Astrocyte (in vitro differentiated cells and primary cell): ENCODE data around the gene MTA2. TPM values are rescaled to one million over a fixed set of nuclear protein-coding genes. Genes with fewer than 3 reads are reported as not detected.
"Not testable (repeated sequence)": the region's sequence is repeated elsewhere in the genome, so short reads cannot be mapped to it uniquely, and the experiment has no call there.

Experiments used
- DNase-seq: peaks from one replicate; pipeline ENCODE4 v3.0.0-alpha.2; 2010; ENCODE audit warnings: low read depth
- FAIRE-seq: peaks from 2 replicates; lab custom pipeline; 2011; peaks lifted over from hg19 to GRCh38; lab: Jason Lieb, UNC
- H2AFZ ChIP-seq: 2 replicates; pipeline ENCODE4 v1.6.0; 2012; ENCODE audit warnings: low read depth, low read length, inconsistent platforms
- H3K27ac ChIP-seq: 2 replicates; pipeline ENCODE4 v1.5.1; 2011; ENCODE audit warnings: low read depth, low read length, inconsistent platforms
- H3K27me3 ChIP-seq: 2 replicates; pipeline ENCODE4 v1.6.0; 2011; ENCODE audit warnings: low read length, inconsistent platforms; ENCODE audit not compliant: insufficient read depth
- H3K36me3 ChIP-seq: 2 replicates; pipeline ENCODE4 v1.5.1; 2011; ENCODE audit warnings: low read length, inconsistent platforms; ENCODE audit not compliant: insufficient read depth
- H3K4me1 ChIP-seq: 2 replicates; pipeline ENCODE4 v1.5.1; 2011; ENCODE audit warnings: low read length, inconsistent platforms; ENCODE audit not compliant: insufficient read depth
- H3K4me2 ChIP-seq: 2 replicates; pipeline ENCODE4 v1.6.0; 2012; ENCODE audit warnings: low read length, inconsistent platforms
- H3K4me3 ChIP-seq: 2 replicates; pipeline ENCODE4 v1.5.1; 2011; ENCODE audit warnings: low read depth, mild to moderate bottlenecking, low read length, inconsistent platforms; ENCODE audit not compliant: insufficient read depth
- H3K79me2 ChIP-seq: 2 replicates; pipeline ENCODE4 v1.6.0; 2012; ENCODE audit warnings: mild to moderate bottlenecking, low read length, inconsistent platforms; ENCODE audit not compliant: insufficient read depth
- H3K9ac ChIP-seq: 2 replicates; pipeline ENCODE4 v1.6.0; 2012; ENCODE audit warnings: mild to moderate bottlenecking, low read length, inconsistent platforms
- H3K9me3 ChIP-seq: 2 replicates; pipeline ENCODE4 v1.5.1; 2012; ENCODE audit warnings: low read depth, mild to moderate bottlenecking, low read length, inconsistent platforms; ENCODE audit not compliant: insufficient read depth
- H4K20me1 ChIP-seq: 2 replicates; pipeline ENCODE4 v1.6.0; 2012; ENCODE audit warnings: low read length, inconsistent platforms; ENCODE audit not compliant: insufficient read depth
- H3K27ac Mint-ChIP-seq: one replicate; pipeline ENCODE4 v1.8.0; 2021; ENCODE audit warnings: mild to moderate bottlenecking, mixed read lengths; ENCODE audit not compliant: unreplicated experiment
- H3K27me3 Mint-ChIP-seq: one replicate; pipeline ENCODE4 v1.8.0; 2021; ENCODE audit warnings: low read depth, mixed read lengths; ENCODE audit not compliant: unreplicated experiment
- H3K36me3 Mint-ChIP-seq: one replicate; pipeline ENCODE4 v1.8.0; 2021; ENCODE audit warnings: low read depth, mixed read lengths; ENCODE audit not compliant: unreplicated experiment
- H3K4me1 Mint-ChIP-seq: one replicate; pipeline ENCODE4 v1.8.0; 2021; ENCODE audit warnings: low read depth, mixed read lengths; ENCODE audit not compliant: unreplicated experiment
- H3K4me3 Mint-ChIP-seq: one replicate; pipeline ENCODE4 v1.8.0; 2021; ENCODE audit warnings: mild to moderate bottlenecking, moderate library complexity, mixed read lengths; ENCODE audit not compliant: unreplicated experiment
- H3K9me3 Mint-ChIP-seq: one replicate; pipeline ENCODE4 v1.8.0; 2021; ENCODE audit warnings: mild to moderate bottlenecking, mixed read lengths; ENCODE audit not compliant: unreplicated experiment
- EZH2 ChIP-seq: IDR thresholded peaks from 2 replicates; pipeline ENCODE4 v1.6.1; 2012; ENCODE audit warnings: mild to moderate bottlenecking, low read length, inconsistent platforms; ENCODE audit not compliant: insufficient read depth
- total RNA-seq: library from RNA; stranded (reverse); gene quantifications from 2 replicates; pipeline ENCODE4 v1.2.1, GENCODE V29; 2021
- TF ChIP-seq, protein P1 (sequence below): IDR thresholded peaks from 2 replicates; pipeline ENCODE4 v1.5.1; 2011; ENCODE audit warnings: low read depth, mild to moderate bottlenecking, inconsistent platforms, low read length, moderate library complexity; ENCODE audit not compliant: insufficient read depth

The MTA2 gene
- total RNA-seq, 1 donor from 2014 or later, result 136 TPM

DNA sequence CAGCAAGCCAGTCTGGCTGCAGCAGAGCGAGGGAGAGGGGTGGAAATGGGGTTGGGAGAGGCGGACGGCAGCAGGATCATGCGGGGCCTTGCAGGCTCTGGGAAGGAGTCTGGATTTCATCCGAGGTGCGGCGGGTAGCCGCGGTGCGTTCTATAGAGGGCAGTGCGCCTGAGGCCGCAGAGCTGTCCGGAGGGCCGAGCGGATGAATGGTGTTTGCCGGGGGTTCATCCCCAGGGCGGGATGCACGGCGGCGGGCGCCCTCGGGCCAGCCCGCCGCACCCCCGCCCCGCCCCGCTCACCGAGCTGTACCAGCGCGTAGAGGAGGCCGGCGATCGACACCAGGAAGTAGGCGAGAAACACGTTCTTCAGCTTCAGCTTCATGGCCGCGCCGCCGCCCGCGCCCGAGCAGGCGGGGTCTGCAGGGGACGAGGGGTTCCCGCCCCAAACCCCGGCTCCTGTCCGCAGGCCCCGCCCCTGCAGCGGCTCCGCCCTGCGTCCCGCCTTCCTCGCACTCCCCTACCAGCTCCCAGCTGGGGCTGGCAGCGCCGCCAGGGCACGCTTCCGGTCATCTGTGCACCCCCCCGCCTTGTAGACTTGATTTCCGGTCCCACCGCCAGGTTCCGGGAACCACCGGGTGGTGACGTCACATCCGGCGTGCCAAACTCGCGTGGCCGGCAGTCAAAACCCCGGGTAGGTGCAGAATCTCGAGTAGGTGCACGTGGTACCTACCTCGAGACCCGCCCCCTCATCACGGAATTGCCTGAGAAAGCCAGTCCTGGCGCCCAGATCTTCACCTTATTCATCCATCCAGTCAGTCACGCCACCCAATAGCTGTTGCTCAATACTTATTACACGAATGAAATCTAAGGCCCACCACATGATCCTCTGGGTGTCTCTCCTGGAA, 20.2 kb upstream of the MTA2 start, which contains the start of gene B3GAT3:
B3GAT3 (minus strand) TSS at position 420 of the 904 bp plus-strand sequence; CDS start at position 381, 39 bp downstream.
- H3K4me3 Mint-ChIP-seq, result peak within 1 kb of the TSS; percentile 93
- H3K4me1 ChIP-seq, result peaks cover 12% of the 10 kb centered on the region
- H3K36me3 ChIP-seq, result peaks cover 18% of the 10 kb centered on the region
- TF ChIP-seq, protein P1, sequence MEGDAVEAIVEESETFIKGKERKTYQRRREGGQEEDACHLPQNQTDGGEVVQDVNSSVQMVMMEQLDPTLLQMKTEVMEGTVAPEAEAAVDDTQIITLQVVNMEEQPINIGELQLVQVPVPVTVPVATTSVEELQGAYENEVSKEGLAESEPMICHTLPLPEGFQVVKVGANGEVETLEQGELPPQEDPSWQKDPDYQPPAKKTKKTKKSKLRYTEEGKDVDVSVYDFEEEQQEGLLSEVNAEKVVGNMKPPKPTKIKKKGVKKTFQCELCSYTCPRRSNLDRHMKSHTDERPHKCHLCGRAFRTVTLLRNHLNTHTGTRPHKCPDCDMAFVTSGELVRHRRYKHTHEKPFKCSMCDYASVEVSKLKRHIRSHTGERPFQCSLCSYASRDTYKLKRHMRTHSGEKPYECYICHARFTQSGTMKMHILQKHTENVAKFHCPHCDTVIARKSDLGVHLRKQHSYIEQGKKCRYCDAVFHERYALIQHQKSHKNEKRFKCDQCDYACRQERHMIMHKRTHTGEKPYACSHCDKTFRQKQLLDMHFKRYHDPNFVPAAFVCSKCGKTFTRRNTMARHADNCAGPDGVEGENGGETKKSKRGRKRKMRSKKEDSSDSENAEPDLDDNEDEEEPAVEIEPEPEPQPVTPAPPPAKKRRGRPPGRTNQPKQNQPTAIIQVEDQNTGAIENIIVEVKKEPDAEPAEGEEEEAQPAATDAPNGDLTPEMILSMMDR, result no peak
- no peak for TF ChIP-seq EZH2
- peak within 1 kb of the TSS; percentile 44 for H3K27ac ChIP-seq
- peaks cover 8% of the 10 kb centered on the region for H3K4me1 Mint-ChIP-seq
- H3K9me3 ChIP-seq, result no peaks in the 10 kb centered on the region
- H3K79me2 ChIP-seq, result peaks cover 14% of the 10 kb centered on the region
- H3K27me3 Mint-ChIP-seq, result no peaks in the 10 kb centered on the region
- H3K27ac Mint-ChIP-seq, result peak within 1 kb of the TSS; percentile 96
- FAIRE-seq, result no peak
- peaks cover 6% of the 10 kb centered on the region for H3K36me3 Mint-ChIP-seq
- H3K9ac ChIP-seq, result peak within 1 kb of the TSS; percentile 89
- peak within 1 kb of the TSS; percentile 93 for H3K4me2 ChIP-seq
- H3K9me3 Mint-ChIP-seq, result no peaks in the 10 kb centered on the region
- peak within 1 kb of the TSS; percentile 82 for H3K4me3 ChIP-seq
- H4K20me1 ChIP-seq, result no peaks in the 10 kb centered on the region
- H3K27me3 ChIP-seq, result no peaks in the 10 kb centered on the region
- H2AFZ ChIP-seq, result peak within 1 kb of the TSS; percentile 44
- DNase-seq, result peak; percentile 97

DNA sequence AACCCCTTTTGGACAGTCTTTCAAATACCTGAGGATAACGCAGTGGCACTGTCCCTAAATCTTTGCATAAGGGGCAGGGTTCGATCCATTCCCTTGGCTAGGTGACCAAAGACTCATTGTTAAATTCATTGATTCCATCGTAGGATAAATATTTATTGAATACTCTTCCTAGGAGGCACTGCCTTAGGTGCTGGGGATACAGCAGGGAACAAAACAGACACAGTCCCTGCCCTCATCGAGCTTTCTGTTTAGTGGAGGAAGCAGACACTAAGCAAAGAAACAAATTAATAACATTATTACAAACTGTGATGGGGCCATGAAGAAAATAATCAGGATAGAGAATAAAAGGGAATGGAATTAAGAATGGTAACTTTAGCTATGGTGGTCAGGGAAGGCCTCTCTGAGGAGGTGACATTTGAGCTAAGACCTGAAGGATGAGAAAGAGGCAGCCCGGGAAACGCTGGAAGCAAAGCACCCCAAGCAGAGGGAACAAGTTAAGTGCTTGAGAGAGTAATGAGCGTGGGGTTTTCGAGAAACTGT, 19.4 kb upstream of the MTA2 start:
- Mint-ChIP-seq H3K27me3 (no peaks in the 10 kb centered on the region), H3K4me3 (peak overlapping the region; percentile 93), H3K36me3 (peaks cover 4% of the 10 kb centered on the region), H3K9me3 (no peaks in the 10 kb centered on the region), H3K27ac (peak overlapping the region; percentile 96), H3K4me1 (peaks cover 8% of the 10 kb centered on the region)
- Histone ChIP-seq H3K36me3 (peaks cover 12% of the 10 kb centered on the region), H3K27me3 (no peaks in the 10 kb centered on the region), H3K79me2 (peaks cover 14% of the 10 kb centered on the region), H3K27ac (peak overlapping the region; percentile 44), H2AFZ (peak overlapping the region; percentile 34), H3K4me1 (peaks cover 12% of the 10 kb centered on the region), H3K9ac (peak overlapping the region; percentile 89), H3K9me3 (no peaks in the 10 kb centered on the region), H4K20me1 (no peaks in the 10 kb centered on the region), H3K4me3 (peak overlapping the region; percentile 82), H3K4me2 (peak overlapping the region; percentile 93)
- no peak for DNase-seq
- TF ChIP-seq, protein P1, result no peak
- no peak for TF ChIP-seq EZH2
- no peak for FAIRE-seq

DNA sequence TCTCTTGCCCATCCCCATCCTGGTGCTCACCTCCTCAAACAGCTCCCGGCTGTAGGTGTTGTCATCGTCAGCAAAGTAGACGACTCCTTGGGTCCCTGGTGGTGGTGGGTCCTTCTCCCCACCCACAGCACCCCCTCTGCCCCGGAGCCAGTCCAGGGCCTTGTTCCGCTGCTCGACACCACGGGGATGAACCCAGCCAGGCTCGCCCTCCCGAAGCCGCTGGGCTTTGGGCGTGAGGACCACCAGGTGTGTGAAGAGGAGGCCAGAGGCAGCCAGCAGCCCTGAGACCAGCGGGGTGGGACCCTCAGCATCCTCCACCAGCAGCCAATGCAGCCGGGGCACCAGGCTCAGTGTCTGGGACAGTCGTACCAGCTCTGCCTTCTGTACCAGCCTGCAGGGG, 15.3 kb upstream of the MTA2 start:
- H3K27me3 Mint-ChIP-seq, H3K9me3 Mint-ChIP-seq: not testable (repeated sequence)

More for the DNA sequence above, 15.3 kb upstream of the MTA2 start:
- not testable (repeated sequence) for H3K36me3 ChIP-seq, H3K4me3 Mint-ChIP-seq, H3K4me1 Mint-ChIP-seq, H3K9ac ChIP-seq, H3K36me3 Mint-ChIP-seq, H4K20me1 ChIP-seq, H3K27ac Mint-ChIP-seq, DNase-seq, H3K27ac ChIP-seq, H2AFZ ChIP-seq, H3K4me3 ChIP-seq, H3K4me2 ChIP-seq, FAIRE-seq, H3K9me3 ChIP-seq, H3K27me3 ChIP-seq
- Histone ChIP-seq H3K79me2 (peaks cover 14% of the 10 kb centered on the region), H3K4me1 (peaks cover 12% of the 10 kb centered on the region)
